ENCODE data around the gene BCL11A. TPM values are rescaled to one million over a fixed set of nuclear protein-coding genes. Genes with fewer than 3 reads are reported as not detected.
A peak's percentile ranks its signal among the peaks of the same experiment; 100 is the strongest.

The BCL11A gene
- total RNA-seq, 1 donor from 2014 or later: 331 TPM

GRCh38 chr2:60540074-60540473 lies 13.4 kb downstream of the BCL11A start:
- no peak for DNase-seq
- POLR2A ChIA-PET: interaction anchor here (0.7 to 4.6 kb wide), 4 partner anchors 10 to 193 kb away, joined by 5 to 26 read pairs (median 12); no protein-coding TSS in a partner anchor
- no peak overlapping the region for H3K4me3 Mint-ChIP-seq
- H3K27ac Mint-ChIP-seq: peak overlapping the region; percentile 53
- H3K9me3 Mint-ChIP-seq: no peaks in the 10 kb centered on the region
- H3K27me3 Mint-ChIP-seq: no peaks in the 10 kb centered on the region
- H3K36me3 Mint-ChIP-seq (ENCODE audit: low read depth): peaks cover 85% of the 10 kb centered on the region
- no peak for ATAC-seq (ENCODE audit: low read depth)
- TF ChIP-seq CTCF (IDR thresholded peaks at IDR 0.05): no peak
- intact Hi-C loops (cut with micrococcal nuclease): no loop called here
- CTCF ChIA-PET: interaction anchor here (1.7 to 3.9 kb wide), 2 partner anchors 10 to 20 kb away, joined by 4 to 15 read pairs; no protein-coding TSS in a partner anchor
- peaks cover 86% of the 10 kb centered on the region for H3K4me1 Mint-ChIP-seq

GRCh38 chr2:60539140-60539539 lies 14.3 kb downstream of the BCL11A start:
- no peak for TF ChIP-seq CTCF (IDR thresholded peaks at IDR 0.05)
- Mint-ChIP-seq H3K4me1 (peaks cover 86% of the 10 kb centered on the region), H3K9me3 (no peaks in the 10 kb centered on the region), H3K27me3 (no peaks in the 10 kb centered on the region), H3K36me3 (ENCODE audit: low read depth) (peaks cover 84% of the 10 kb centered on the region), H3K27ac (peak overlapping the region; percentile 10), H3K4me3 (no peak overlapping the region)
- ChIA-PET CTCF (interaction anchor here (1.4 to 3.9 kb wide), 3 partner anchors 11 to 24 kb away, joined by 4 to 15 read pairs (median 4); no protein-coding TSS in a partner anchor), POLR2A (interaction anchor here (1.2 to 4.6 kb wide), 3 partner anchors 11 to 27 kb away, joined by 3 to 26 read pairs (median 15); no protein-coding TSS in a partner anchor)
- DNase-seq (no peak), ATAC-seq (ENCODE audit: low read depth) (no peak)
- intact Hi-C loops (cut with micrococcal nuclease): no loop called here

- H3K27ac Mint-ChIP-seq: peak overlapping the region; percentile 24
- H3K36me3 Mint-ChIP-seq (ENCODE audit: low read depth): peaks cover 83% of the 10 kb centered on the region
- peaks cover 88% of the 10 kb centered on the region for H3K4me1 Mint-ChIP-seq
- no peak for TF ChIP-seq CTCF (IDR thresholded peaks at IDR 0.05)
- no peaks in the 10 kb centered on the region for H3K9me3 Mint-ChIP-seq
- H3K4me3 Mint-ChIP-seq: no peak overlapping the region
- ChIA-PET POLR2A (interaction anchor here (0.7 kb wide), 1 partner anchor 650 kb away, joined by 3 read pairs; no protein-coding TSS in a partner anchor), CTCF (interaction anchor here (1.4 kb wide), 1 partner anchor 23 kb away, joined by 4 read pairs; no protein-coding TSS in a partner anchor)
- DNase-seq (no peak), ATAC-seq (ENCODE audit: low read depth) (no peak)
- no peaks in the 10 kb centered on the region for H3K27me3 Mint-ChIP-seq
- intact Hi-C loops (cut with micrococcal nuclease): no loop called here
Observed at GRCh38 chr2:60538101-60538500, 15.4 kb downstream of the BCL11A start.

GRCh38 chr2:60536746-60537145 lies 16.7 kb downstream of the BCL11A start:
- Mint-ChIP-seq H3K27ac (peak overlapping the region; percentile 85), H3K36me3 (ENCODE audit: low read depth) (peaks cover 85% of the 10 kb centered on the region), H3K27me3 (no peaks in the 10 kb centered on the region), H3K4me3 (no peak overlapping the region), H3K4me1 (peaks cover 93% of the 10 kb centered on the region), H3K9me3 (no peaks in the 10 kb centered on the region)
- DNase-seq (no peak), ATAC-seq (ENCODE audit: low read depth) (no peak)
- ChIA-PET CTCF (interaction anchor here (0.6 to 1.0 kb wide), 3 partner anchors 19 to 649 kb away, joined by 3 to 4 read pairs (median 3); no protein-coding TSS in a partner anchor), POLR2A (interaction anchor here (1.3 to 2.3 kb wide), 2 partner anchors 14 to 30 kb away, joined by 4 to 15 read pairs; no protein-coding TSS in a partner anchor)
- TF ChIP-seq CTCF (IDR thresholded peaks at IDR 0.05): no peak
- intact Hi-C loops (cut with micrococcal nuclease): loop anchor here (1.0 kb wide), 1 partner anchor 11 kb away; no protein-coding TSS in a partner anchor

GRCh38 chr2:60535685-60536312 lies 17.7 kb downstream of the BCL11A start:
- peak overlapping the region; percentile 85 for H3K27ac Mint-ChIP-seq
- intact Hi-C loops (cut with micrococcal nuclease): loop anchor here (1.0 kb wide), 1 partner anchor 12 kb away; no protein-coding TSS in a partner anchor

More at GRCh38 chr2:60535685-60536312, 17.7 kb downstream of the BCL11A start:
- TF ChIP-seq CTCF (IDR thresholded peaks at IDR 0.05): no peak
- DNase-seq (peak; percentile 17), ATAC-seq (ENCODE audit: low read depth) (peak; percentile 74)
- no peaks in the 10 kb centered on the region for H3K9me3 Mint-ChIP-seq
- H3K4me1 Mint-ChIP-seq: peaks cover 94% of the 10 kb centered on the region
- ChIA-PET POLR2A (interaction anchor here (0.6 to 2.3 kb wide), 8 partner anchors 9 to 1215 kb away, joined by 3 to 15 read pairs (median 4); partner anchors contain the start of gene BCL11A), CTCF (interaction anchor here (0.8 kb wide), 1 partner anchor 14 kb away, joined by 7 read pairs; no protein-coding TSS in a partner anchor)
- no peaks in the 10 kb centered on the region for H3K27me3 Mint-ChIP-seq
- H3K36me3 Mint-ChIP-seq (ENCODE audit: low read depth): peaks cover 79% of the 10 kb centered on the region
- H3K4me3 Mint-ChIP-seq: peak overlapping the region; percentile 67

All from activated B cell treated with CpG ODN at 0.5 μM for 24 hours (primary cell).